ENCODE measurements around the gene ZNF438. TPM values are rescaled to one million over a fixed set of nuclear protein-coding genes. Genes with fewer than 3 reads are reported as not detected.
A peak's percentile ranks its signal among the peaks of the same experiment; 100 is the strongest.

Gene ZNF438
- total RNA-seq, 6 experiments from 2014 or later = 3.0 to 4.6 (median 3.9) TPM

DNA sequence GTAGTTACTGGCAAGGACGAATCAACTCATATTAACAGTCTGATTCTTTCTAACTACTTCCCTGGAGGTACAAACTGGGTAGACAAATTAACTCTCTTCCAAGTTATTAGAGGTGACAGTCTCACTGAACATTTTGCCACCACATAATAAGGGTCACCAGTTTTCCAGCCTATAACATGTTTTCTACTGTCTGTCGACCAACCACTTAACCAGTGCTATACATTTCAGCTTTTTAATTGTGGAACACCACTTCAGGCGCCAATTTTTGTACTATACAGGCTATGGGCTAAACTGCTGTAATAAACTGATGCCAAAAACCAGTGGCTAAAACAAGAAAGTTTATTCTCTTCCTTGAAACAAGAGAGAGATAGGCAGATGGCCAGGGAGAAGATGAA is 13.3 kb downstream of the ZNF438 start:
- Mint-ChIP-seq H3K4me1 (ENCODE audit: low read depth) (peaks cover 24% of the 10 kb centered on the region), H3K36me3 (ENCODE audit: low read depth) (peaks cover 12% of the 10 kb centered on the region), H3K4me3 (no peak overlapping the region), H3K9me3 (no peaks in the 10 kb centered on the region), H3K27me3 (ENCODE audit: insufficient read depth) (no peaks in the 10 kb centered on the region), H3K27ac (no peak overlapping the region)
- TF ChIP-seq CTCF (IDR thresholded peaks at IDR 0.05) = no peak
- DNase-seq = no peak

- Mint-ChIP-seq H3K4me3 (no peak overlapping the region), H3K27me3 (ENCODE audit: insufficient read depth) (no peaks in the 10 kb centered on the region), H3K27ac (no peak overlapping the region), H3K4me1 (ENCODE audit: low read depth) (peaks cover 25% of the 10 kb centered on the region), H3K9me3 (no peaks in the 10 kb centered on the region), H3K36me3 (ENCODE audit: low read depth) (peaks cover 11% of the 10 kb centered on the region)
- no peak for TF ChIP-seq CTCF (IDR thresholded peaks at IDR 0.05)
- no peak for DNase-seq
These were observed 13.9 kb downstream of the ZNF438 start for GRCh38 chr10:31017534-31018355.

DNA sequence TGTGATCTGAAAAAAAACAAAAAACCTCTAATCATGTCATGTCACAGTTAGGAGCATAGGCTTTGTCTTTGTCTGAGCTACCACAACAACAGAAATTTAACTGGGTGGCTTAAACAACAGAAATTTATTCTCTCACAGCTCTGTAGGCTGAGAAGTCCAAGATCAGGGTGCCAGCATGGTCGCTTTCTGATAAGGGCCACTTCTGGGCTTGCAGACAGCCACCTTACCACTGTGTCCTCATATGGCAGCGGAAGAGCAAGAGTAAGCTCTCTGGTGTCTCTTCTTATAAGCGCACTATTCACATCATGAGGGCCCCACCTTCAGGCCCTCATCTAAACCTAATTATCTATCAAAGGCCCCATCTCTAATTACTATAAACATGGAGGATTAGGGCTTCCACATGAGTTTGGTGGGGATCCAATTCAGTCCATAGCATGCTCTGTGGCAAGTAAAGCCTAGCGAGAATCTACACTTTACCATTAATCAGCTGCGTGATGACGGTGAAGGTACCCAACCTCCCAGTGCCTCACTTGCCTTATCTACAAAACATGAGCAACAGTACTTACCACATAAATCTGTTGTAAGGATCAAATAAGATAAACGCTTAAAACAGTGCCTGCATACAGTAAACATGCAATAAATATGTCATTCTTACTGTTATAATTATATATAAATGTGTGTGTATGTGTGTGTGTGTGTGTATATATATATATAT is 17.3 kb downstream of the ZNF438 start:
- Mint-ChIP-seq H3K4me1 (ENCODE audit: low read depth) (peaks cover 43% of the 10 kb centered on the region), H3K27me3 (ENCODE audit: insufficient read depth) (no peaks in the 10 kb centered on the region), H3K27ac (no peak overlapping the region), H3K9me3 (no peaks in the 10 kb centered on the region), H3K4me3 (no peak overlapping the region), H3K36me3 (ENCODE audit: low read depth) (peaks cover 11% of the 10 kb centered on the region)
- TF ChIP-seq CTCF (IDR thresholded peaks at IDR 0.05) = no peak
- DNase-seq = no peak

GRCh38 chr10:31013331-31013730 is 18.3 kb downstream of the ZNF438 start:
- Mint-ChIP-seq H3K27ac (no peak overlapping the region), H3K9me3 (no peaks in the 10 kb centered on the region), H3K27me3 (ENCODE audit: insufficient read depth) (no peaks in the 10 kb centered on the region), H3K36me3 (ENCODE audit: low read depth) (peaks cover 11% of the 10 kb centered on the region), H3K4me3 (no peak overlapping the region), H3K4me1 (ENCODE audit: low read depth) (peaks cover 50% of the 10 kb centered on the region)
- no peak for TF ChIP-seq CTCF (IDR thresholded peaks at IDR 0.05)
- DNase-seq = no peak

GRCh38 chr10:31011665-31012022 is 20.0 kb downstream of the ZNF438 start:
- no peaks in the 10 kb centered on the region for H3K9me3 Mint-ChIP-seq
- peaks cover 11% of the 10 kb centered on the region for H3K36me3 Mint-ChIP-seq (ENCODE audit: low read depth)
- TF ChIP-seq CTCF (IDR thresholded peaks at IDR 0.05) = no peak
- no peak for DNase-seq
- H3K4me3 Mint-ChIP-seq = no peak overlapping the region
- no peaks in the 10 kb centered on the region for H3K27me3 Mint-ChIP-seq (ENCODE audit: insufficient read depth)
- H3K4me1 Mint-ChIP-seq (ENCODE audit: low read depth) = peaks cover 58% of the 10 kb centered on the region
- H3K27ac Mint-ChIP-seq = peak overlapping the region; percentile 81

Data from HFFc6 (cell line).